GM18505 (cell line): Measurements from ENCODE around the gene SUPT3H.

Source experiments
- ATAC-seq: cut with Tn5 transposase; IDR thresholded peaks from one replicate; pipeline ENCODE4 v1.9.1; 2021; ENCODE audit not compliant: unreplicated experiment
- POLR2A ChIP-seq: IDR thresholded peaks from 4 replicates; pipeline ENCODE4 v1.6.1; 2011; ENCODE audit warnings: borderline replicate concordance; ENCODE audit not compliant: insufficient read depth, insufficient read length; ENCODE audit errors: extremely low read depth

Gene SUPT3H

GRCh38 chr6:45138765-45139164 is 239.0 kb downstream of the SUPT3H start:
- TF ChIP-seq POLR2A = no peak
- no peak for ATAC-seq

- TF ChIP-seq POLR2A = no peak
- no peak for ATAC-seq
These were observed 241.2 kb downstream of the SUPT3H start for GRCh38 chr6:45136495-45136894.

- TF ChIP-seq POLR2A = no peak
- no peak for ATAC-seq
These were observed 245.0 kb downstream of the SUPT3H start for GRCh38 chr6:45132658-45133294.

GRCh38 chr6:45132059-45132458 is 245.7 kb downstream of the SUPT3H start:
- TF ChIP-seq POLR2A = no peak
- ATAC-seq = no peak

GRCh38 chr6:45129051-45129450 is 248.7 kb downstream of the SUPT3H start:
- ATAC-seq = no peak
- TF ChIP-seq POLR2A = no peak

- no peak for ATAC-seq
- TF ChIP-seq POLR2A = no peak
These were observed 250.5 kb downstream of the SUPT3H start for GRCh38 chr6:45127185-45127584.

- TF ChIP-seq POLR2A = no peak
- ATAC-seq = no peak
These were observed 251.7 kb downstream of the SUPT3H start for GRCh38 chr6:45126033-45126432.

- ATAC-seq = no peak
- TF ChIP-seq POLR2A = no peak
These were observed 254.7 kb downstream of the SUPT3H start for GRCh38 chr6:45123023-45123422.

- no peak for TF ChIP-seq POLR2A
- ATAC-seq = no peak
These were observed 259.0 kb downstream of the SUPT3H start for GRCh38 chr6:45118754-45119153.

- no peak for ATAC-seq
These were observed 260.9 kb downstream of the SUPT3H start for GRCh38 chr6:45116714-45117410.

GRCh38 chr6:45115696-45116095 is 262.0 kb downstream of the SUPT3H start:
- TF ChIP-seq POLR2A = no peak
- no peak for ATAC-seq

More at GRCh38 chr6:45116714-45117410, 260.9 kb downstream of the SUPT3H start:
- no peak for TF ChIP-seq POLR2A

GRCh38 chr6:45112711-45113110 is 265.0 kb downstream of the SUPT3H start:
- no peak for ATAC-seq
- TF ChIP-seq POLR2A = no peak

- ATAC-seq = no peak
- TF ChIP-seq POLR2A = no peak
These were observed 268.2 kb downstream of the SUPT3H start for GRCh38 chr6:45109551-45109950.

- TF ChIP-seq POLR2A = no peak
- ATAC-seq = no peak
These were observed 272.4 kb downstream of the SUPT3H start for GRCh38 chr6:45105170-45105820.

GRCh38 chr6:45104429-45104828 is 273.3 kb downstream of the SUPT3H start:
- no peak for ATAC-seq

GRCh38 chr6:45098256-45098655 is 279.5 kb downstream of the SUPT3H start:
- ATAC-seq = no peak
- TF ChIP-seq POLR2A = no peak

More at GRCh38 chr6:45104429-45104828, 273.3 kb downstream of the SUPT3H start:
- TF ChIP-seq POLR2A = no peak
